GM18907 (cell line): ENCODE measurements around the gene CST7.

Experiments used
- ATAC-seq: cut with Tn5 transposase; IDR thresholded peaks from one replicate; pipeline ENCODE4 v1.9.1; 2021; ENCODE audit warnings: mild to moderate bottlenecking, moderate library complexity; ENCODE audit not compliant: unreplicated experiment

CST7 gene

GRCh38 chr20:24963672-24964505 is 14.8 kb downstream of the CST7 start:
- no peak for ATAC-seq

GRCh38 chr20:24964506-24964840 is 15.4 kb downstream of the CST7 start:
- no peak for ATAC-seq

GRCh38 chr20:24965065-24965919 is 16.2 kb downstream of the CST7 start:
- ATAC-seq: no peak

GRCh38 chr20:24966317-24967012 is 17.4 kb downstream of the CST7 start:
- no peak for ATAC-seq

GRCh38 chr20:24968278-24968800 is 19.3 kb downstream of the CST7 start:
- no peak for ATAC-seq

- no peak for ATAC-seq
Observed at GRCh38 chr20:24969186-24970029, 20.3 kb downstream of the CST7 start.

GRCh38 chr20:24970030-24970553 is 21.0 kb downstream of the CST7 start:
- ATAC-seq: no peak

GRCh38 chr20:24970754-24971153 is 21.7 kb downstream of the CST7 start:
- ATAC-seq: no peak

GRCh38 chr20:24971376-24972101 is 22.5 kb downstream of the CST7 start:
- no peak for ATAC-seq

GRCh38 chr20:24972341-24972740 is 23.3 kb downstream of the CST7 start:
- ATAC-seq: no peak

GRCh38 chr20:24977336-24977735 is 28.3 kb downstream of the CST7 start:
- no peak for ATAC-seq

GRCh38 chr20:24977797-24978196 is 28.7 kb downstream of the CST7 start:
- ATAC-seq: no peak

- no peak for ATAC-seq
Observed at GRCh38 chr20:24978513-24978912, 29.4 kb downstream of the CST7 start.

- ATAC-seq: no peak
Observed at GRCh38 chr20:24979036-24979960, 30.2 kb downstream of the CST7 start.

- ATAC-seq: no peak
Observed at GRCh38 chr20:24980291-24981053, 31.4 kb downstream of the CST7 start.

GRCh38 chr20:24981282-24981681 is 32.2 kb downstream of the CST7 start:
- no peak for ATAC-seq

- no peak for ATAC-seq
Observed at GRCh38 chr20:24981790-24982189, 32.7 kb downstream of the CST7 start.

GRCh38 chr20:24983896-24984295 is 34.8 kb downstream of the CST7 start:
- ATAC-seq: no peak
